Fibroblast of gingiva (primary cell): ENCODE results near the gene PSMA5.
"Not testable (repeated sequence)": the region's sequence is repeated elsewhere in the genome, so short reads cannot be mapped to it uniquely, and the experiment has no call there.

Experiments used
- DNase-seq: peaks from one replicate; pipeline ENCODE4 v3.0.0-alpha.2; 2011; ENCODE audit warnings: low read depth

The PSMA5 gene

GRCh38 chr1:109426281-109427170 lies at the start of gene PSMA5:
Gene PSMA5, minus strand, starts transcription at chr1:109426448. Its CDS starts 118 bp downstream, at chr1:109426330.
- DNase-seq, result peak; percentile 99

DNA sequence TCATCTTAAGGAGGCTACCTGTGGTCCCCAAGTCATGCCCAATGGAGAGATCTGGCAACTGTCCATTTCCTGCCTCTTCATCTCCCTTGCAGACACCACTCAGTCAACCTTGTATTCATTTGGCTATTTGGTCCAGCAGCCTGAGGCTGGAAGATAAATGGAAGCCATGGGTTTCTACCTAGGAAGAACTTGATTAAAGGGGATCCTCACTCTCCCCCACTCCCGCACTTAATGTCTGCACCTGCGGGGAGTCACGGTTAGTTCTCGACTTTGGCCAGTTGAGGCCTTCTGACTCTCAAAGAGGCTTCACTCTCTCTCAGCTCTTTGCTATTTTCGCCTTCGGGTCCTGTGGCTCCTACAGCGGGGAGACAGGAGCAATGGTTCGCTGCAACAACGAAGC lies 49.0 kb upstream of the PSMA5 start:
- no peak for DNase-seq

DNA sequence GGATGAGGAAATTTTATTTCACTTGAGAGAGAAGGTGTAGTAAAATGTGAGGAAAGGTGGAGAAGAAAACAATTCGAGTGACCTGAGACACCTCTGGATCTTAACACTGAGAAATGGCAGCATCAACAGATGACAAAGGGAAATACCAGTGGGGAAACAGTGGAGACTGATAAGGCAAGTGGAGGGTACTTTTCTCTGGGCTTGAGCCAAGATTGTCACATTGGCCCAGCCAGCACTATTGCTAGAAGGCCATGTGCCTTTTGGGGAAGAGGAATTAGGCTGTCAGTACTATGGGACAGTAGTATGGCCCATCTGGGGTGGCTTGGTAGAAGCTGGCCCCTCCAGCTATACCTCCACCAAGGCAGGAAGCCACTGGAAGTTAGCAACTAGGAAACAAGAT lies 48.4 kb upstream of the PSMA5 start:
- DNase-seq, result no peak

DNA sequence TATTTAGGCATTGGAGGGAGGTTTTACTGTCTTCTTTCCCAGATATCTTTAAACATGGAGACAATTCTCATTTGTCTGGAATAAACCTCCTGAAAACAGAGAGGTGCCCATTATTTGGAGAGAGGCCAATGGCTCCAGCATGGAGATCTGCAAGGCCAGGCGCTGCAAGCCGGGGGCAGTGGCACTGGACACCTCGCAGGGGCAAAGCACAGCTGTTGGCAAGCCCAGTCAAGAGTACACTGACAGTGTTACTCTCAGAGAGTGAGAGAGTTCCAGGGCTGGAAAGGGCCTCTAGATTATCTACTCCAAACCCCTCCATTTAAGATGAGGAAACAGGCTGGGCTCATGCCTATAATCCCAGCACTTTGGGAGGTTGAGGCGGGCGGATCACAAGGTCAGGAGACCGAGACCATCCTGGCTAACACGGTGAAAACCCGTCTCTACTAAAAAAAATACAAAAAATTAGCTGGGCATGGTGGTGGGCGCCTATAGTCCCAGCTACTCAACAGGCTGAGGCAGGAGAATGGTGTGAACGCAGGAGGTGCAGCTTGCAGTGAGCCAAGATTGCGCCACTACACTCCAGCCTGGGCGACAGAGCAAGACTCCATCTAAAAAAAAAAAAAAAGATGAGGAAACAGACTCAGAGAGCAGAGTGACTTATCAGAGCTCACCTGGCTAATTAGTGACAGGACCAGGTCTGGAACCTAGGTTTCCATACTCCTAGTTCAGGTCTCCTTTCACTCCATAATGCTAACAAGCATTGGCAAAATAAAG lies 47.2 kb upstream of the PSMA5 start:
- not testable (repeated sequence) for DNase-seq

- DNase-seq, result no peak
These were observed 46.5 kb upstream of the PSMA5 start for GRCh38 chr1:109472779-109473178.

- no peak for DNase-seq
These were observed 44.0 kb upstream of the PSMA5 start for GRCh38 chr1:109470245-109470644.

DNA sequence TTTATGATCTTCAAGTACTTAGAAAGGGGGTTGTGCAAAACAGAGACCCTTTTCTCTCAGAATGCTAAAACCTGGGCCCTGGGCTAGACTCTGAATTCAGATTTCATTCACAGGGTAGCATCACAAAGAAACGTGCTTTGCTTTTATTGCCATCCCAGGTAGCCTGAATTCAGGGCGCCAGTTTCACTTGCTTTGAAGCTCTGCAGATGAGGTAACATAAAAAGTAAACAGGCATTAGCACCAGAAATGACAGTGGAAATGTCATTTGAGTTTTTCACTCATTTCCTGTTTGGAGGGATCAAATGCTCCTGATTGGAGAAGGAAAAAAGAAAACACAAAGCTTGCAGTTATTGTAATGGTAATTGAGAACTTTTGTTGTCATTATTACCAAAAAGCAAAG lies 42.7 kb upstream of the PSMA5 start:
- no peak for DNase-seq

- DNase-seq, result no peak
These were observed 41.8 kb upstream of the PSMA5 start for GRCh38 chr1:109468061-109468460.

DNA sequence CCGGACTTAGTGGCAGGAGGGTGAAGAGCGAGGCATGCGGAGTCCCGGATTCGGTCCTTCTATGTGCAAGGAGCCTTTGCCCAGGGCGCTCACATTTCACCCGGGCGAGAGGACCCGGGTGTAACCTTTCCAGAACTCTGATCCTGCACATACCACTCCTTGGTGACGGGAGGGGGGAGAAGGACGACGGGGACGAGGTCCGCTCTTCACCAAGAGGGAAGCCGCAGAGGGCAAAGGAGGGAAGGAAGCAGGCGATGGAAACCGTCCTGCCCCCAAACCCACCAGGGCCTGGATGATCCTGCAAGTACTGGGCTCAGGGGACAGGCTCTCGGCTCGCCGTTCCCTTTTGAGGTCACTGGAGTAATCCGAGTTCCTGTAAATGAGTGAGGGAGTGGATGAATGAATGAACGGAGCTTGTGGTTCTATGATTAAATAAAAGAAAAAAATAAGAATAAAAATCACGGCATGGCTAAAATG lies 41.1 kb upstream of the PSMA5 start:
- DNase-seq, result no peak

DNA sequence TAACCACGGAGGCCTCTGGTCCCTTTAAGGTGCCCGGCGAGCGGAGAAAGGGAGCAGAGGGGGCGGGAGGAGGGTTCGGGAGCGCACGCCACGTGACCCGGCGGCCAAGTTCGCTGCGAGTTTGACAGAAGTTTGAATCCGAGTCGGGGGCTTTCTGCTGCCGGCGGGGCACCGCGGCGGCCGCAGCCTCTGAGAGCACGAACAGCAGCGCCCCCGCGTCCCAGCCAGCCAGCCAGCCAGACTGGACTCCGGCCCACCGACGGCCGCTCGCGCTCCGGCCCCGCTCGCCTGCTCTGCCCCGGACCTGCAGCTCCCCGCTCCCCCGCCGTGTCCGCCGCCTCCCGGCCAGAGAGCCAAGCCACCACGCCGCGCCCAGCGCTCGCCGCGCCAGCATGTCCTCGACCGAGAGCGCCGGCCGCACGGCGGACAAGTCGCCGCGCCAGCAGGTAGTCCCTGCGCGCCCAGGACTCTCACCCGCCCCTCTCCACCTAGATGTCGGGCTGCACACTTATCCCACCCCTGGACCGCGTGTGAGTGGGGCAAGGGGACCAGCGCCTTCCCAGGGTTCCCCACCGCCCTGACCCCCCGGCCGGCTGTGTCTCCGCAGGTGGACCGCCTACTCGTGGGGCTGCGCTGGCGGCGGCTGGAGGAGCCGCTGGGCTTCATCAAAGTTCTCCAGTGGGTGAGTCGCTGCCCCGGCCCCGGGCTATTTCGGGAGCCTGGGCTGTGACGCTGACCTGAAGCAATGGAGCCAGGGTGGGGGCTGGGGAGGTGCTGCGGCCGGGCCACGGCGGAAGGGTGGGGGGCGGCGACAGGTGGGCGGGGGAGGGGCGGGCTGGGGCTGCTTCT lies 40.4 kb upstream of the PSMA5 start, which contains the start of gene SYPL2:
Gene SYPL2 (plus strand): TSS at position 95 of the 849 bp plus-strand sequence. CDS start 298 bp downstream, at position 393.
- DNase-seq, result no peak

DNA sequence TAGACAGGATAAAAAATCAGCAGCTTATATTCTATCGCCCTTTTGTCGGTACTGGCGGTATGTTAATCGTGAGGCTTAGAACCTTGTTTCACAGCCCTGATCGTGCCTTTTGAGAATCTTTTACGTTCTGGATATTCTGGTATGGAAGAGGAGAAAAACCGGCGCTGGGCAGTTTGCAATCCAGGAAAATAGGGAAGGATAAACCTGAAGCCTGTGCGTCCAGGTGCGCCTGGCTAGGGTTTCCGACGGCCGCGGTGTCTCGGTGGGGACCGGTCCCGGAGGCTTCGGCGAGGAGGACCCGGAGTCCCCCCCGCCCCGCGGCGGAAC lies 39.8 kb upstream of the PSMA5 start:
- DNase-seq, result no peak

DNA sequence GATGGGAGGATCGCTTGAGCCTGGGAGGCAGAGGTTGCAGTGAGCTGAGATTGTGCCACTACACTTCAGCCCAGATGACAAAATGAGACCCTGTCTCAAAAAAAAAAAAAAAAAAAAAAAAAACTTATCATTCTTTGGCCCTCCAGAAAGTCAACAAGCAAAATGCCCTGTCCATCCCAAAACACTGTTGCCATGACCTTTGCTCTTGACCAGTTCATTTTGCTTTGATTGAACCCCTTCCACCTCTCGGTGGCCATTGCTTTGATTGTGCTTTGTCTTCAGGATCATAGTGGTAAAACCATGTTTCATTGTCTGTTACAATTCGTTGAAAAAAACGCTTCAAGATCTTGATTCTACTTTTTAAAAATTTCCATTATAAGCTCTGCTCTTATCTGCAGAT lies 31.6 kb upstream of the PSMA5 start:
- no peak for DNase-seq

GRCh38 chr1:109454497-109455133 lies 28.4 kb upstream of the PSMA5 start:
- no peak for DNase-seq

GRCh38 chr1:109447524-109447923 lies 21.3 kb upstream of the PSMA5 start:
- no peak for DNase-seq

- not testable (repeated sequence) for DNase-seq
These were observed 19.9 kb upstream of the PSMA5 start for GRCh38 chr1:109445949-109446695.

DNA sequence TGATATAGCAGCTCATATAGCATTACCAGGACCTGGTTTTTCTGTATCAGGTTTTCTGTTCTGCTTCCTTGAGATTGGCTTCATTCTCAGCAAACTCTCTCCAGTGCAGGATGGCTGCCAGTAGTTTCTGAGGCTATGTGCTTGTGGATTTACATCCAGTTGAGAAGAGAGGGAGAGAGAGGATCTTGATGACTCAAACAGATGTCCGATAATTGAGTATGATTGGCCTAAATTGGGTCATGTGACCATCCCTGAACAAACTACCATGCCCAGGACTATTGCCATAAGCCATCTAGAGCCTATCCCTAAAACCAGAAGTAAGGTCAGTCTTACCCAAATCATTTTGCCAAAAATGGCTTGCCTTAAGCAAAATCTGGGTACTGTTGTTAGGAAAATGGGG lies 18.1 kb upstream of the PSMA5 start:
- DNase-seq, result no peak

DNA sequence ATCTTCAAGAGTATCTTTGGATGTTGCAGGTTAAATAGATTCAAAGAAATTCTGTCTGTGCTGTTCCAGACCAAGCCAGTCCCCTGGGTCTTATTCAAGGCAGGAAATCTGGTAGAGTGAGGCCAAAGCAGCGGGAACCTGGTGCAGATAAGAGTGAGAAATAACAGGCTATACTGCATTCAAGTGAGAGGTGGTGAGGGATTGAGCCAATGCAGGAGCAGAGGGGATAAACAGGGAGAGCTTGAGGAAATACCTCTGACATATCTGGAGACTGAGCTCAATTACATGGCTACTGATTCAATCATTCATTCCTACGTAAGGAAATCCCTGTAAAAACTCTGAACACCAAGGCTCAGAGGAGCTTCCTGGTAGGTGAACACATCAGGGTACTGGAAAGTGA lies 17.2 kb upstream of the PSMA5 start:
- no peak for DNase-seq

DNA sequence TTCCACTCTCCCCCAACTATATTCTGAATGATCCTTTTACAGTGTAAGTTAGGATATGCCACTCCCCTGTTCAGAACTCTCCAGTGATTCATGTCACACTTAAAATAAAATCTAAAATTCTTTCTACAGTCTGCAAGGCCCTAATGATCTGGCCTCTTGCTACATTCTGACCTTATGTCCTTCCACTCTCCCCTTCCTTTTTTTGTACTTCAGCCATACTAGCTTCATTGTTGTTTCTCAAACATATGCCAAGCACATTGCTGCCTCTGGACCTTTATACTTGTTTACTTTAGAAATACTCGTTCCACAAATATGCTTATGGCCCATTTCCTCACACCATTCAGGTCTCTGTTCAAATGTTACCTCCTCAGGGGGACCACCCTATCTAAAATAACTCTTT lies 14.8 kb upstream of the PSMA5 start:
- DNase-seq, result peak; percentile 90

GRCh38 chr1:109438798-109439297 lies 12.6 kb upstream of the PSMA5 start:
- DNase-seq, result peak; percentile 89

- DNase-seq, result no peak
These were observed 8.2 kb upstream of the PSMA5 start for GRCh38 chr1:109434484-109434883.

- no peak for DNase-seq
These were observed 7.1 kb upstream of the PSMA5 start for GRCh38 chr1:109433322-109433721.
